OCI-LY3 (cell line): ENCODE data around the gene APOL1.

Source experiments
- EZH2phosphoT487 ChIP-seq: fragments of 200-600 bp; shearing (Covaris generic); IDR thresholded peaks from 2 replicates; pipeline ENCODE4 v1.6.1; 2018; ENCODE audit warnings: antibody characterized with exemption, mixed run types, low read depth
- TF ChIP-seq, protein P1 (sequence below): fragments of 200-600, 300-600 bp; sonication (generic); IDR thresholded peaks from 2 replicates; pipeline ENCODE4 v1.5.1; 2014; ENCODE audit warnings: antibody characterized with exemption, low read length, low read depth

DNA sequence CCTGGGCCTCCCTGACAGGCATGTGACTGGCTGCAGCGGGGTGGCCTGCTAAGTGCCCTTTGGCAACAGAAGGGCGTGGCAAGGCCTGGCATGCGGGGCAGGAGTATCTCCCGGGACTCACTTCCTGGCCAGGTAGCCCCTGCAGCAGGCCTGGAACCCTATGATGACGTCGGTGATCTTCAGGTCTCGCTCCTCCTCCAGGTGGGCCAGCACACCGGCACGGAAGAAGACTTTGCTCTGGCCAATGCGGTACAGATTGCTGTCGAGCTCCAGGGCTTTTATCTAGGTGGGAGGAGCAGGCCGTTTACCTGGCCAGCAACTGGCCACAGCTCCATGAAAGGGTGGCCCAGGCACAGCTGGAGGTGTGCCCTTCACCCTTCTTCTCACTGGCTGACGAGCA is 50.9 kb downstream of the APOL1 start:
- TF ChIP-seq, protein P1, sequence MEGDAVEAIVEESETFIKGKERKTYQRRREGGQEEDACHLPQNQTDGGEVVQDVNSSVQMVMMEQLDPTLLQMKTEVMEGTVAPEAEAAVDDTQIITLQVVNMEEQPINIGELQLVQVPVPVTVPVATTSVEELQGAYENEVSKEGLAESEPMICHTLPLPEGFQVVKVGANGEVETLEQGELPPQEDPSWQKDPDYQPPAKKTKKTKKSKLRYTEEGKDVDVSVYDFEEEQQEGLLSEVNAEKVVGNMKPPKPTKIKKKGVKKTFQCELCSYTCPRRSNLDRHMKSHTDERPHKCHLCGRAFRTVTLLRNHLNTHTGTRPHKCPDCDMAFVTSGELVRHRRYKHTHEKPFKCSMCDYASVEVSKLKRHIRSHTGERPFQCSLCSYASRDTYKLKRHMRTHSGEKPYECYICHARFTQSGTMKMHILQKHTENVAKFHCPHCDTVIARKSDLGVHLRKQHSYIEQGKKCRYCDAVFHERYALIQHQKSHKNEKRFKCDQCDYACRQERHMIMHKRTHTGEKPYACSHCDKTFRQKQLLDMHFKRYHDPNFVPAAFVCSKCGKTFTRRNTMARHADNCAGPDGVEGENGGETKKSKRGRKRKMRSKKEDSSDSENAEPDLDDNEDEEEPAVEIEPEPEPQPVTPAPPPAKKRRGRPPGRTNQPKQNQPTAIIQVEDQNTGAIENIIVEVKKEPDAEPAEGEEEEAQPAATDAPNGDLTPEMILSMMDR = no peak
- no peak for TF ChIP-seq EZH2phosphoT487
